Activated CD8-positive, alpha-beta memory T cell treated with anti-CD3 and anti-CD28 coated beads for 24 hours (primary cell): Measurements from ENCODE around the gene TECR.
A peak's percentile ranks its signal among the peaks of the same experiment; 100 is the strongest.
"Not testable (repeated sequence)": the region's sequence is repeated elsewhere in the genome, so short reads cannot be mapped to it uniquely, and the experiment has no call there.

Experiments
- DNase-seq: peaks from one replicate; pipeline ENCODE4 v3.0.0-alpha.2; 2020

The TECR gene

GRCh38 chr19:14562660-14563589 is 33.5 kb downstream of the TECR start:
- DNase-seq: no peak

- DNase-seq: no peak
Measured at GRCh38 chr19:14563590-14563926, 34.2 kb downstream of the TECR start.

GRCh38 chr19:14563989-14564651 is 34.7 kb downstream of the TECR start:
- no peak for DNase-seq

- DNase-seq: not testable (repeated sequence)
Measured at GRCh38 chr19:14564652-14565297, 35.4 kb downstream of the TECR start.

- no peak for DNase-seq
Measured at GRCh38 chr19:14565298-14565679, 35.9 kb downstream of the TECR start.

GRCh38 chr19:14565765-14566711 is 36.6 kb downstream of the TECR start:
- no peak for DNase-seq

GRCh38 chr19:14566712-14567077 is 37.3 kb downstream of the TECR start:
- no peak for DNase-seq

GRCh38 chr19:14567079-14567478 is 37.7 kb downstream of the TECR start:
- DNase-seq: no peak

- no peak for DNase-seq
Measured at GRCh38 chr19:14570864-14571527, 41.6 kb downstream of the TECR start.

- peak; percentile 94 for DNase-seq
Measured at GRCh38 chr19:14571695-14572490, 42.5 kb downstream of the TECR start, which contains the start of gene NDUFB7. NDUFB7 (minus strand) TSS chr19:14572066; CDS start chr19:14572000, 66 bp downstream.

GRCh38 chr19:14575428-14575980 is 46.1 kb downstream of the TECR start:
- no peak for DNase-seq

GRCh38 chr19:14576363-14576762 is 47.0 kb downstream of the TECR start:
- DNase-seq: no peak

GRCh38 chr19:14577264-14577663 is 47.9 kb downstream of the TECR start:
- no peak for DNase-seq

GRCh38 chr19:14577885-14578427 is 48.6 kb downstream of the TECR start:
- DNase-seq: no peak

- DNase-seq: no peak
Measured at GRCh38 chr19:14580623-14581237, 51.3 kb downstream of the TECR start.

GRCh38 chr19:14582894-14583340 is 53.5 kb downstream of the TECR start, which contains the start of gene CLEC17A:
CLEC17A (plus strand) TSS chr19:14583084; CDS start chr19:14583161, 77 bp downstream.
- DNase-seq: no peak

GRCh38 chr19:14584372-14584771 is 55.0 kb downstream of the TECR start:
- DNase-seq: not testable (repeated sequence)

- DNase-seq: not testable (repeated sequence)
Measured at GRCh38 chr19:14585187-14585586, 55.8 kb downstream of the TECR start.

- DNase-seq: not testable (repeated sequence)
Measured at GRCh38 chr19:14589433-14589832, 60.0 kb downstream of the TECR start.

GRCh38 chr19:14595558-14595957 is 66.2 kb downstream of the TECR start:
- no peak for DNase-seq
